Measurements from ENCODE around the gene ITGA11. TPM values are rescaled to one million over a fixed set of nuclear protein-coding genes. Genes with fewer than 3 reads are reported as not detected.

The ITGA11 gene
- total RNA-seq, 1 experiment from 2014 or later, result 0.70 TPM

GRCh38 chr15:68419301-68420175, 12.4 kb downstream of the ITGA11 start:
- Histone ChIP-seq H3K79me2 (ENCODE audit: low read depth) (no peaks in the 10 kb centered on the region), H3K4me3 (no peak overlapping the region), H4K20me1 (ENCODE audit: insufficient read depth) (no peaks in the 10 kb centered on the region), H3K27ac (no peak overlapping the region), H2AFZ (no peak overlapping the region), H3K9me2 (ENCODE audit: insufficient read depth) (no peaks in the 10 kb centered on the region), H3K27me3 (ENCODE audit: insufficient read depth, low read depth) (no peaks in the 10 kb centered on the region), H3K36me3 (ENCODE audit: low read depth) (no peaks in the 10 kb centered on the region), H3F3A (ENCODE audit: insufficient read depth, low read depth) (no peaks in the 10 kb centered on the region), H3K4me1 (replicated peaks; ENCODE audit: insufficient read depth) (no peaks in the 10 kb centered on the region), H3K9me3 (ENCODE audit: insufficient read depth, low read depth) (no peaks in the 10 kb centered on the region), H3K4me2 (no peak overlapping the region)
- TF ChIP-seq EZH2 (IDR thresholded peaks at IDR 0.05; ENCODE audit: low read depth) (no peak), CTCF (conservative IDR thresholded peaks at IDR 0.05) (no peak)
- intact Hi-C loops (cut with micrococcal nuclease; ENCODE audit: unreplicated experiment), result no loop called here
- no peak for DNase-seq
- POLR2A ChIA-PET (ENCODE audit: unreplicated experiment), result no interaction called here
- CTCF ChIA-PET, result interaction anchor here (0.5 kb wide), 1 partner anchor 31 kb away, joined by 7 read pairs; no protein-coding TSS in a partner anchor
- BruUV-seq (replicated peaks), result no TSS peak

- BruUV-seq (replicated peaks), result no TSS peak
- Histone ChIP-seq H3K4me2 (no peak overlapping the region), H4K20me1 (ENCODE audit: insufficient read depth) (no peaks in the 10 kb centered on the region), H3K27ac (no peak overlapping the region), H3K4me3 (no peak overlapping the region), H3K4me1 (replicated peaks; ENCODE audit: insufficient read depth) (no peaks in the 10 kb centered on the region), H3K79me2 (ENCODE audit: low read depth) (no peaks in the 10 kb centered on the region), H3K9me3 (ENCODE audit: insufficient read depth, low read depth) (no peaks in the 10 kb centered on the region), H3F3A (ENCODE audit: insufficient read depth, low read depth) (no peaks in the 10 kb centered on the region), H2AFZ (no peak overlapping the region), H3K36me3 (ENCODE audit: low read depth) (no peaks in the 10 kb centered on the region), H3K27me3 (ENCODE audit: insufficient read depth, low read depth) (no peaks in the 10 kb centered on the region), H3K9me2 (ENCODE audit: insufficient read depth) (no peaks in the 10 kb centered on the region)
- no peak for TF ChIP-seq EZH2 (IDR thresholded peaks at IDR 0.05; ENCODE audit: low read depth)
- TF ChIP-seq CTCF (conservative IDR thresholded peaks at IDR 0.05), result no peak
- DNase-seq, result peak in 1 of 2 experiments; percentile 21
- ChIA-PET POLR2A (ENCODE audit: unreplicated experiment) (no interaction called here), CTCF (interaction anchor here (0.5 kb wide), 1 partner anchor 122 kb away, joined by 5 read pairs; no protein-coding TSS in a partner anchor)
- intact Hi-C loops (cut with micrococcal nuclease; ENCODE audit: unreplicated experiment), result no loop called here
Observed at GRCh38 chr15:68418611-68419161, 13.3 kb downstream of the ITGA11 start.

GRCh38 chr15:68417897-68418296, 14.1 kb downstream of the ITGA11 start:
- POLR2A ChIA-PET (ENCODE audit: unreplicated experiment), result no interaction called here
- H3K79me2 ChIP-seq (ENCODE audit: low read depth), result no peaks in the 10 kb centered on the region
- no peaks in the 10 kb centered on the region for H3K4me1 ChIP-seq (replicated peaks; ENCODE audit: insufficient read depth)

More at GRCh38 chr15:68417897-68418296, 14.1 kb downstream of the ITGA11 start:
- no peak overlapping the region for H3K27ac ChIP-seq
- H3F3A ChIP-seq (ENCODE audit: insufficient read depth, low read depth), result no peaks in the 10 kb centered on the region
- no peaks in the 10 kb centered on the region for H3K9me2 ChIP-seq (ENCODE audit: insufficient read depth)
- no peak for TF ChIP-seq EZH2 (IDR thresholded peaks at IDR 0.05; ENCODE audit: low read depth)
- no peak for TF ChIP-seq CTCF (conservative IDR thresholded peaks at IDR 0.05)
- CTCF ChIA-PET, result interaction anchor here (0.6 kb wide), 1 partner anchor 73 kb away, joined by 3 read pairs; no protein-coding TSS in a partner anchor
- H3K27me3 ChIP-seq (ENCODE audit: insufficient read depth, low read depth), result no peaks in the 10 kb centered on the region
- DNase-seq, result no peak
- no peak overlapping the region for H3K4me2 ChIP-seq
- H3K4me3 ChIP-seq, result no peak overlapping the region
- no TSS peak for BruUV-seq (replicated peaks)
- no peaks in the 10 kb centered on the region for H3K9me3 ChIP-seq (ENCODE audit: insufficient read depth, low read depth)
- H3K36me3 ChIP-seq (ENCODE audit: low read depth), result no peaks in the 10 kb centered on the region
- H4K20me1 ChIP-seq (ENCODE audit: insufficient read depth), result no peaks in the 10 kb centered on the region
- intact Hi-C loops (cut with micrococcal nuclease; ENCODE audit: unreplicated experiment), result no loop called here
- no peak overlapping the region for H2AFZ ChIP-seq

All from PC-9 (cell line).